ENCODE results near the gene TULP1. TPM values are rescaled to one million over a fixed set of nuclear protein-coding genes. Genes with fewer than 3 reads are reported as not detected.

The TULP1 gene
- total RNA-seq (2021; fragmentation: NEBNext Ultra II Directional; extraction: Animal tissue kit (Norgen Biotek cat#: 25700)) = 5.0 and 6.8 TPM in 2 replicates
- 3.2 and 4.4 TPM in 2 replicates for polyA plus RNA-seq (2011; rRNA removed)
- 4.1 TPM for polyA plus RNA-seq (2011; cell fraction: cytosol; rRNA removed)
- polyA plus RNA-seq (2011; cell fraction: nucleus; rRNA removed) = 5.5 TPM
- polyA plus RNA-seq (2012, experiment 1 of 2) = 4.6 to 5.8 TPM (median 5.4 TPM) in 4 replicates
- 8.5 TPM for polyA plus RNA-seq (2012, experiment 2 of 2)
- 4.2 TPM for polyA plus RNA-seq (2013, experiment 1 of 2)
- 4.4 TPM for polyA plus RNA-seq (2013, experiment 2 of 2)
- 0.32 and 2.4 TPM in 2 replicates for polyA minus RNA-seq (2011; rRNA and poly(A)+ RNA removed)
- 1.9 TPM for polyA minus RNA-seq (2011; cell fraction: cytosol; rRNA and poly(A)+ RNA removed)
- 4.6 TPM for polyA minus RNA-seq (2011; cell fraction: nucleus; rRNA and poly(A)+ RNA removed)
- long read RNA-seq, experiment 1, partial matches to known transcripts = 0 of 2 reads
- long read RNA-seq, experiment 1, other reads (novel, unspliced or antisense) = 2 of 2 reads
- long read RNA-seq, experiment 2, partial matches to known transcripts = 1 of 3 reads
- long read RNA-seq, experiment 2, other reads (novel, unspliced or antisense) = 2 of 3 reads

DNA sequence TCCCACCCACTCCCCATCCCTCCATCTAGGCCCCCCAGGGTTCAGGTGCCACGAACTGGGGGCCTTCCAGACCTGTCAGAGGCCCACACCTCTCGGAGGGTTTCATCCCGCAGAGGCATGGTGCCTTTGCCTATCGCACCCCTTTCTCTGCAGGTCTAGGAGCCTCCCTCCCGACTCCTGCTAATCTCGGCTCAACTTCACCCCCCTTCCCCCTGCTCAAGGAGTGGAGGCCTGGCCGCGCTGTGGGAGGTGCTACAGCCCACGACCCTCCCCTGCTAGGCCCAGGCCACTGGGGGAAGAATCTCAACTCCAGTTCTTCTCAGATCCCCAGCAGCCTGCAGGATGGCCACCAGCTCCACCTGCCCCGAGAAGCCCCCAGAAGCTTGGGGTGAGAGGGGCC lies at the start of gene TULP1:
Gene TULP1 (minus strand): TSS at position 157 of the 400 bp plus-strand sequence. CDS start 38 bp downstream, at position 119.
- Histone ChIP-seq H2BK12ac (ENCODE audit: low read depth, low read length) (no peak within 1 kb of the TSS), H3K27me3 (replicated peaks in 1 of 4; ENCODE audit: control insufficient read depth in 3 of 4, extremely low read depth in 1 of 4, insufficient read depth in 3 of 4, low read length in 3 of 4) (peaks cover 0 to 17% (median 6%) of the 10 kb centered on the region in 4 experiments; a peak in 5 of 7 replicates), H3K36me3 (ENCODE audit: control insufficient read depth in 2 of 4, insufficient read depth in 4 of 4, low read length in 3 of 4) (no peaks in the 10 kb centered on the region), H3K23ac (ENCODE audit: insufficient read length) (no peak within 1 kb of the TSS), H3K9me3 (ENCODE audit: insufficient read depth in 2 of 2, low read depth in 1 of 2, low read length in 1 of 2) (no peaks in the 10 kb centered on the region), H2BK5ac (ENCODE audit: low read depth, low read length) (no peak within 1 kb of the TSS), H3K23me2 (ENCODE audit: low read depth, low read length) (no peaks in the 10 kb centered on the region; the same call in 1 of the 2 replicates), H4K20me1 (replicated peaks in 1 of 2; ENCODE audit: control insufficient read depth in 1 of 2, insufficient read depth in 2 of 2, low read length in 2 of 2) (no peaks in the 10 kb centered on the region), H4K5ac (ENCODE audit: insufficient read length, low read depth, low read length) (no peak within 1 kb of the TSS), H3K4me3 (ENCODE audit: extremely low read depth in 1 of 4, insufficient read depth in 2 of 4, low read depth in 3 of 4, low read length in 4 of 4) (peak within 1 kb of the TSS; percentile 30 to 67 (median 41)), H3K27ac (ENCODE audit: low read depth, low read length) (no peak within 1 kb of the TSS), H3K18ac (ENCODE audit: extremely low read depth, low read length) (peak within 1 kb of the TSS; percentile 71; the same call in 1 of the 2 replicates), H3K56ac (replicated peaks; ENCODE audit: insufficient read length, low read depth, low read length) (peak within 1 kb of the TSS; percentile 6), H2AK5ac (ENCODE audit: low read depth, low read length) (no peak within 1 kb of the TSS), H2BK120ac (replicated peaks; ENCODE audit: low read depth, low read length) (no peak within 1 kb of the TSS), H3K79me1 (ENCODE audit: low read depth, low read length) (no peaks in the 10 kb centered on the region), H2BK15ac (ENCODE audit: low read length) (no peak within 1 kb of the TSS; the same call in 1 of the 2 replicates), H4K91ac (replicated peaks; ENCODE audit: insufficient read length, low read length) (no peak within 1 kb of the TSS), H3K79me2 (ENCODE audit: control insufficient read depth in 1 of 2, insufficient read depth in 2 of 2, low read length in 2 of 2) (no peaks in the 10 kb centered on the region), H2AFZ (ENCODE audit: low read length) (no peak within 1 kb of the TSS; the same call in 1 of the 2 replicates), H3K4ac (replicated peaks; ENCODE audit: insufficient read length, low read depth, low read length) (no peak within 1 kb of the TSS), H3K4me1 (replicated peaks in 1 of 4; ENCODE audit: control insufficient read depth in 3 of 4, insufficient read depth in 4 of 4, low read length in 3 of 4) (peaks cover 3 to 27% (median 17%) of the 10 kb centered on the region in 4 experiments), H3K14ac (ENCODE audit: insufficient read length) (no peak within 1 kb of the TSS), H3K4me2 (ENCODE audit: insufficient read depth in 1 of 2, low read depth in 2 of 2, low read length in 2 of 2) (peak within 1 kb of the TSS; percentile 81 to 88), H2BK20ac (ENCODE audit: low read length) (no peak within 1 kb of the TSS), H3K9ac (replicated peaks in 1 of 4; ENCODE audit: extremely low read depth in 1 of 4, low read depth in 3 of 4, low read length in 3 of 4) (no peak within 1 kb of the TSS; a peak in 1 of 7 replicates), H4K8ac (ENCODE audit: extremely low read depth, insufficient read depth, low read length) (peak within 1 kb of the TSS; percentile 82)
- FAIRE-seq = no peak
- CTCF ChIA-PET (ENCODE audit: partially characterized antibody) = interaction anchor here (0.7 to 1.7 kb wide), 3 partner anchors 11 to 56 kb away, joined by 3 to 6 read pairs (median 3); no protein-coding TSS in a partner anchor
- TF ChIP-seq TEAD4 (IDR thresholded peaks at IDR 0.05; ENCODE audit: low read depth, low read length) = no peak
- no peak for TF ChIP-seq POU5F1 (IDR thresholded peaks at IDR 0.05; ENCODE audit: low read depth, low read length)
- DNase-seq (ENCODE audit: low read depth in 1 of 2, low spot score in 2 of 2) = no peak
- WGBS, 2 experiments (ENCODE audit: extremely low coverage in 1 of 2, insufficient coverage in 1 of 2, insufficient read length in 1 of 2, insufficient replicate concordance in 2 of 2, low coverage in 1 of 2, low lambda C conversion rate in 2 of 2, missing lambda C conversion rate in 1 of 2) = 53% methylated on average over 9 of the region's 10 CpGs; no CpG with 5 or more reads in 1 of the 2 experiments
- POLR2A ChIA-PET (ENCODE audit: partially characterized antibody) = interaction anchor here (1.0 kb wide), 1 partner anchor 39 kb away, joined by 3 read pairs; no protein-coding TSS in a partner anchor
